ENCODE results near the gene LMBRD2.

The LMBRD2 gene

DNA sequence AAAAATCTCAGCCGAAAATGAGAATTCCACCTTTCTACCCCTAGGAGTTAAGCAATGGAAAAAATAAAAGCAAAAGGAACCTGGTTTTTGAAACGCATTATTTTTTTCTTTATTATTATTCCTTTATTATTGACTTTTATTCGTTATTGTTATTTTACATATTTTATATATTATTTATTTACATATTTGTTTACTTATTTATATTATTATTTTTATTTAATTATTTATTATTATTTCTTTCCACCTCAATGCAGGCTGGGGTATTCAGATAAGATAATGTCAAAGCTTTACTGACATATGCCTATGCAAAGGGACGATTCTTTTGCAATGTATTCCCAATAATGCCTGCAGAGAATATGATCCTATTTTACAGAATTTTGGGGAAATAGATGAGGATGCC is 101.7 kb downstream of the LMBRD2 start:
- Histone ChIP-seq H3K36me3 (ENCODE audit: insufficient read depth, low read length) (no peaks in the 10 kb centered on the region), H3K79me2 (ENCODE audit: control insufficient read depth, insufficient read depth, low read length, unreplicated experiment) (no peaks in the 10 kb centered on the region), H2AFZ (ENCODE audit: low read length, unreplicated experiment) (no peak overlapping the region), H3K27me3 (ENCODE audit: insufficient read depth, low read length) (peaks cover 68% of the 10 kb centered on the region), H3K4me3 (ENCODE audit: low read depth, low read length) (no peak overlapping the region), H3K4me1 (ENCODE audit: control insufficient read depth, insufficient read depth, low read length, unreplicated experiment) (no peaks in the 10 kb centered on the region), H3K27ac (ENCODE audit: low read depth, low read length) (no peak overlapping the region)

All from ACC112 (cell line).